Measurements from ENCODE around the gene NKX1-2. TPM values are rescaled to one million over a fixed set of nuclear protein-coding genes. Genes with fewer than 3 reads are reported as not detected.

Gene NKX1-2
- polyA plus RNA-seq, 2 of the 4 experiments (the other 2 are of a cell fraction), result 0.08 to 0.16 TPM

DNA sequence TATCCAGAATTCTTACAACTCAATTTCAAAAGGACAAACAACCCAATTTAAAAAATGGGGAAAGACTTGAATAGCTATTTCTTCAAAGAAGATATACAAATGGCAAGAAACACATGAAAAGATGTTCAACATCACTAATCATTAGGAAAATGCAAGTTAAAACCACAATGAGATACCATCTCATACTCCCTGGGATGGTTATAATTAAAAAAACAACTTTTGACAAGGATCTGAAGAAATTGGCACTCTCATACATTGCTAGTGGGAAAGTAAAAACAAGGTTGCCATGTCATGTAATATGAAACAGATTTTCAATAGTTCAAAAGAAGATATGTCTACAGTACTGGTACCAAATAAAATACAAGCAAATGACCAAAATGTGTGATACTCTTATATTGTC, 40.1 kb downstream of the NKX1-2 start:
- H3K4me1 ChIP-seq, result no peaks in the 10 kb centered on the region
- POLR2A ChIA-PET, result no interaction called here
- no peaks in the 10 kb centered on the region for H3K9me3 ChIP-seq
- CTCF ChIA-PET, result interaction anchor here (2.8 kb wide), 1 partner anchor 415 kb away, joined by 9 read pairs; no protein-coding TSS in a partner anchor
- ATAC-seq, result no peak
- TF ChIP-seq GATA3 (IDR thresholded peaks at IDR 0.05; ENCODE audit: borderline replicate concordance) (no peak), NPAS2 (CRISPR knock-in tag; IDR thresholded peaks at IDR 0.05; ENCODE audit: borderline replicate concordance) (no peak), ESRRA (IDR thresholded peaks at IDR 0.05; ENCODE audit: borderline replicate concordance, low read length) (no peak), ZSCAN20 (CRISPR knock-in tag; IDR thresholded peaks at IDR 0.05) (no peak), RARB (CRISPR knock-in tag; IDR thresholded peaks at IDR 0.05) (no peak), KDM5A (IDR thresholded peaks at IDR 0.05) (no peak), HOXA7 (CRISPR knock-in tag; IDR thresholded peaks at IDR 0.05) (no peak), CEBPB (IDR thresholded peaks at IDR 0.05) (no peak), SREBF2 (IDR thresholded peaks at IDR 0.05) (no peak), FOXS1 (CRISPR knock-in tag; IDR thresholded peaks at IDR 0.05) (no peak)
- TF ChIP-seq, protein P1, sequence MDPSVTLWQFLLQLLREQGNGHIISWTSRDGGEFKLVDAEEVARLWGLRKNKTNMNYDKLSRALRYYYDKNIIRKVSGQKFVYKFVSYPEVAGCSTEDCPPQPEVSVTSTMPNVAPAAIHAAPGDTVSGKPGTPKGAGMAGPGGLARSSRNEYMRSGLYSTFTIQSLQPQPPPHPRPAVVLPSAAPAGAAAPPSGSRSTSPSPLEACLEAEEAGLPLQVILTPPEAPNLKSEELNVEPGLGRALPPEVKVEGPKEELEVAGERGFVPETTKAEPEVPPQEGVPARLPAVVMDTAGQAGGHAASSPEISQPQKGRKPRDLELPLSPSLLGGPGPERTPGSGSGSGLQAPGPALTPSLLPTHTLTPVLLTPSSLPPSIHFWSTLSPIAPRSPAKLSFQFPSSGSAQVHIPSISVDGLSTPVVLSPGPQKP (IDR thresholded peaks at IDR 0.05; ENCODE audit: low read depth, low read length), result no peak
- TF ChIP-seq, protein P2, sequence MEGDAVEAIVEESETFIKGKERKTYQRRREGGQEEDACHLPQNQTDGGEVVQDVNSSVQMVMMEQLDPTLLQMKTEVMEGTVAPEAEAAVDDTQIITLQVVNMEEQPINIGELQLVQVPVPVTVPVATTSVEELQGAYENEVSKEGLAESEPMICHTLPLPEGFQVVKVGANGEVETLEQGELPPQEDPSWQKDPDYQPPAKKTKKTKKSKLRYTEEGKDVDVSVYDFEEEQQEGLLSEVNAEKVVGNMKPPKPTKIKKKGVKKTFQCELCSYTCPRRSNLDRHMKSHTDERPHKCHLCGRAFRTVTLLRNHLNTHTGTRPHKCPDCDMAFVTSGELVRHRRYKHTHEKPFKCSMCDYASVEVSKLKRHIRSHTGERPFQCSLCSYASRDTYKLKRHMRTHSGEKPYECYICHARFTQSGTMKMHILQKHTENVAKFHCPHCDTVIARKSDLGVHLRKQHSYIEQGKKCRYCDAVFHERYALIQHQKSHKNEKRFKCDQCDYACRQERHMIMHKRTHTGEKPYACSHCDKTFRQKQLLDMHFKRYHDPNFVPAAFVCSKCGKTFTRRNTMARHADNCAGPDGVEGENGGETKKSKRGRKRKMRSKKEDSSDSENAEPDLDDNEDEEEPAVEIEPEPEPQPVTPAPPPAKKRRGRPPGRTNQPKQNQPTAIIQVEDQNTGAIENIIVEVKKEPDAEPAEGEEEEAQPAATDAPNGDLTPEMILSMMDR (IDR thresholded peaks at IDR 0.05), result no peak
- TF ChIP-seq, protein P3, sequence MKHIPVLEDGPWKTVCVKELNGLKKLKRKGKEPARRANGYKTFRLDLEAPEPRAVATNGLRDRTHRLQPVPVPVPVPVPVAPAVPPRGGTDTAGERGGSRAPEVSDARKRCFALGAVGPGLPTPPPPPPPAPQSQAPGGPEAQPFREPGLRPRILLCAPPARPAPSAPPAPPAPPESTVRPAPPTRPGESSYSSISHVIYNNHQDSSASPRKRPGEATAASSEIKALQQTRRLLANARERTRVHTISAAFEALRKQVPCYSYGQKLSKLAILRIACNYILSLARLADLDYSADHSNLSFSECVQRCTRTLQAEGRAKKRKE (CRISPR knock-in tag; IDR thresholded peaks at IDR 0.05; ENCODE audit: low read depth), result no peak
- TF ChIP-seq, protein P4, sequence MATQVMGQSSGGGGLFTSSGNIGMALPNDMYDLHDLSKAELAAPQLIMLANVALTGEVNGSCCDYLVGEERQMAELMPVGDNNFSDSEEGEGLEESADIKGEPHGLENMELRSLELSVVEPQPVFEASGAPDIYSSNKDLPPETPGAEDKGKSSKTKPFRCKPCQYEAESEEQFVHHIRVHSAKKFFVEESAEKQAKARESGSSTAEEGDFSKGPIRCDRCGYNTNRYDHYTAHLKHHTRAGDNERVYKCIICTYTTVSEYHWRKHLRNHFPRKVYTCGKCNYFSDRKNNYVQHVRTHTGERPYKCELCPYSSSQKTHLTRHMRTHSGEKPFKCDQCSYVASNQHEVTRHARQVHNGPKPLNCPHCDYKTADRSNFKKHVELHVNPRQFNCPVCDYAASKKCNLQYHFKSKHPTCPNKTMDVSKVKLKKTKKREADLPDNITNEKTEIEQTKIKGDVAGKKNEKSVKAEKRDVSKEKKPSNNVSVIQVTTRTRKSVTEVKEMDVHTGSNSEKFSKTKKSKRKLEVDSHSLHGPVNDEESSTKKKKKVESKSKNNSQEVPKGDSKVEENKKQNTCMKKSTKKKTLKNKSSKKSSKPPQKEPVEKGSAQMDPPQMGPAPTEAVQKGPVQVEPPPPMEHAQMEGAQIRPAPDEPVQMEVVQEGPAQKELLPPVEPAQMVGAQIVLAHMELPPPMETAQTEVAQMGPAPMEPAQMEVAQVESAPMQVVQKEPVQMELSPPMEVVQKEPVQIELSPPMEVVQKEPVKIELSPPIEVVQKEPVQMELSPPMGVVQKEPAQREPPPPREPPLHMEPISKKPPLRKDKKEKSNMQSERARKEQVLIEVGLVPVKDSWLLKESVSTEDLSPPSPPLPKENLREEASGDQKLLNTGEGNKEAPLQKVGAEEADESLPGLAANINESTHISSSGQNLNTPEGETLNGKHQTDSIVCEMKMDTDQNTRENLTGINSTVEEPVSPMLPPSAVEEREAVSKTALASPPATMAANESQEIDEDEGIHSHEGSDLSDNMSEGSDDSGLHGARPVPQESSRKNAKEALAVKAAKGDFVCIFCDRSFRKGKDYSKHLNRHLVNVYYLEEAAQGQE (IDR thresholded peaks at IDR 0.05), result no peak
- no peak overlapping the region for H3K4me3 ChIP-seq
- no peak overlapping the region for H3K27ac ChIP-seq
- no peak for DNase-seq (ENCODE audit: low read depth in 1 of 2, low spot score in 1 of 2)
- no peak overlapping the region for H3K4me2 ChIP-seq
- no peak for FAIRE-seq

DNA sequence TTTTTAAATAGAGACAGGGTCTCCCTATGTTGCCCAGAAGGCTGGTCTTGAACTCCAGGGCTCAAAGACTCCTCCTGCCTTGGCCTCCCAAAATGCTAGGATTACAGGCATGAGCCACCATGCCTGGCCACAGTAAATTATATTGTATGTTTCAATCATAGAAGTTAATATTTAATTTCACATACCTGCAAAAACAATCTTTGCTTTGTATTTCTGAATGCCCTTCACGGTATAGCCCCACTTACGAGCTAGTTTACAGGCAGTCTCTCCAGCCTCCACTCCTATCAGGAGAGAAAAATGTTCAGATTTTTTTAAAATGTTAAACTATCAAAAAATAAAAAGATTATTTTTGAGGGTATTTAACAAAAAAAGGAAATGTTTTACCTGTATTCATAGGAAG, 41.5 kb downstream of the NKX1-2 start:
- ChIA-PET CTCF (interaction anchor here (0.6 to 2.8 kb wide), 3 partner anchors 19 to 414 kb away, joined by 3 to 9 read pairs (median 5); no protein-coding TSS in a partner anchor), POLR2A (no interaction called here)
- WGBS (ENCODE audit: missing lambda C conversion rate), result 88% methylated on average over 2 of the region's 2 CpGs
- FAIRE-seq (no peak), DNase-seq (ENCODE audit: low read depth in 1 of 2, low spot score in 1 of 2) (no peak), ATAC-seq (no peak)
- Histone ChIP-seq H3K27ac (no peak overlapping the region), H3K9me3 (no peaks in the 10 kb centered on the region), H3K4me2 (no peak overlapping the region), H3K4me1 (no peaks in the 10 kb centered on the region), H3K4me3 (no peak overlapping the region)
- TF ChIP-seq, protein P2 (IDR thresholded peaks at IDR 0.05), result no peak
- TF ChIP-seq, protein P4 (IDR thresholded peaks at IDR 0.05), result no peak
- TF ChIP-seq, protein P5, sequence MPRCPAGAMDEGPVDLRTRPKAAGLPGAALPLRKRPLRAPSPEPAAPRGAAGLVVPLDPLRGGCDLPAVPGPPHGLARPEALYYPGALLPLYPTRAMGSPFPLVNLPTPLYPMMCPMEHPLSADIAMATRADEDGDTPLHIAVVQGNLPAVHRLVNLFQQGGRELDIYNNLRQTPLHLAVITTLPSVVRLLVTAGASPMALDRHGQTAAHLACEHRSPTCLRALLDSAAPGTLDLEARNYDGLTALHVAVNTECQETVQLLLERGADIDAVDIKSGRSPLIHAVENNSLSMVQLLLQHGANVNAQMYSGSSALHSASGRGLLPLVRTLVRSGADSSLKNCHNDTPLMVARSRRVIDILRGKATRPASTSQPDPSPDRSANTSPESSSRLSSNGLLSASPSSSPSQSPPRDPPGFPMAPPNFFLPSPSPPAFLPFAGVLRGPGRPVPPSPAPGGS (IDR thresholded peaks at IDR 0.05), result no peak
- TF ChIP-seq CBX8 (IDR thresholded peaks at IDR 0.05) (no peak), JUNB (IDR thresholded peaks at IDR 0.05) (no peak), POLR2A (IDR thresholded peaks at IDR 0.05; ENCODE audit: low read length) (no peak), GATA3 (IDR thresholded peaks at IDR 0.05; ENCODE audit: borderline replicate concordance) (no peak), HOXA7 (CRISPR knock-in tag; IDR thresholded peaks at IDR 0.05) (no peak)
- TF ChIP-seq, protein P6, sequence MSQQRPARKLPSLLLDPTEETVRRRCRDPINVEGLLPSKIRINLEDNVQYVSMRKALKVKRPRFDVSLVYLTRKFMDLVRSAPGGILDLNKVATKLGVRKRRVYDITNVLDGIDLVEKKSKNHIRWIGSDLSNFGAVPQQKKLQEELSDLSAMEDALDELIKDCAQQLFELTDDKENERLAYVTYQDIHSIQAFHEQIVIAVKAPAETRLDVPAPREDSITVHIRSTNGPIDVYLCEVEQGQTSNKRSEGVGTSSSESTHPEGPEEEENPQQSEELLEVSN (IDR thresholded peaks at IDR 0.05; ENCODE audit: borderline replicate concordance, low read depth), result no peak
- TF ChIP-seq, protein P7, sequence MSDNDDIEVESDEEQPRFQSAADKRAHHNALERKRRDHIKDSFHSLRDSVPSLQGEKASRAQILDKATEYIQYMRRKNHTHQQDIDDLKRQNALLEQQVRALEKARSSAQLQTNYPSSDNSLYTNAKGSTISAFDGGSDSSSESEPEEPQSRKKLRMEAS (IDR thresholded peaks at IDR 0.05), result no peak
